ENCODE data around the gene WDR64.

The WDR64 gene

GRCh38 chr1:241614144-241614543, 37.9 kb upstream of the WDR64 start:
- Histone ChIP-seq H3K79me2 (ENCODE audit: control insufficient read depth, insufficient read depth, low read length, unreplicated experiment) (no peaks in the 10 kb centered on the region), H3K4me3 (ENCODE audit: low read depth, low read length) (no peak overlapping the region), H3K27me3 (ENCODE audit: insufficient read depth, low read length) (no peaks in the 10 kb centered on the region), H3K36me3 (ENCODE audit: insufficient read depth, low read length) (no peaks in the 10 kb centered on the region), H3K4me1 (ENCODE audit: control insufficient read depth, insufficient read depth, low read length, unreplicated experiment) (peaks cover 48% of the 10 kb centered on the region), H2AFZ (ENCODE audit: low read length, unreplicated experiment) (no peak overlapping the region), H3K27ac (ENCODE audit: low read depth, low read length) (no peak overlapping the region)

- H3K79me2 ChIP-seq (ENCODE audit: control insufficient read depth, insufficient read depth, low read length, unreplicated experiment) = no peaks in the 10 kb centered on the region
- peak overlapping the region; percentile 28; the same call in 1 of the 2 replicates for H3K27ac ChIP-seq (ENCODE audit: low read depth, low read length)
- no peaks in the 10 kb centered on the region for H3K27me3 ChIP-seq (ENCODE audit: insufficient read depth, low read length)
- H2AFZ ChIP-seq (ENCODE audit: low read length, unreplicated experiment) = no peak overlapping the region
- H3K4me1 ChIP-seq (ENCODE audit: control insufficient read depth, insufficient read depth, low read length, unreplicated experiment) = peaks cover 44% of the 10 kb centered on the region
- H3K36me3 ChIP-seq (ENCODE audit: insufficient read depth, low read length) = no peaks in the 10 kb centered on the region
- H3K4me3 ChIP-seq (ENCODE audit: low read depth, low read length) = no peak overlapping the region
Observed at GRCh38 chr1:241614572-241614971, 37.5 kb upstream of the WDR64 start.

- Histone ChIP-seq H3K36me3 (ENCODE audit: insufficient read depth, low read length) (no peaks in the 10 kb centered on the region), H2AFZ (ENCODE audit: low read length, unreplicated experiment) (no peak overlapping the region), H3K27ac (ENCODE audit: low read depth, low read length) (peak overlapping the region; percentile 28; the same call in 1 of the 2 replicates)
Observed at GRCh38 chr1:241615043-241615974, 36.8 kb upstream of the WDR64 start.

GRCh38 chr1:241617426-241617825, 34.7 kb upstream of the WDR64 start:
- Histone ChIP-seq H3K27ac (ENCODE audit: low read depth, low read length) (no peak overlapping the region), H3K27me3 (ENCODE audit: insufficient read depth, low read length) (no peaks in the 10 kb centered on the region), H3K36me3 (ENCODE audit: insufficient read depth, low read length) (no peaks in the 10 kb centered on the region)

More at GRCh38 chr1:241615043-241615974, 36.8 kb upstream of the WDR64 start:
- Histone ChIP-seq H3K4me3 (ENCODE audit: low read depth, low read length) (no peak overlapping the region), H3K27me3 (ENCODE audit: insufficient read depth, low read length) (no peaks in the 10 kb centered on the region), H3K4me1 (ENCODE audit: control insufficient read depth, insufficient read depth, low read length, unreplicated experiment) (peaks cover 36% of the 10 kb centered on the region), H3K79me2 (ENCODE audit: control insufficient read depth, insufficient read depth, low read length, unreplicated experiment) (no peaks in the 10 kb centered on the region)

GRCh38 chr1:241622669-241623068, 29.4 kb upstream of the WDR64 start:
- no peak overlapping the region for H2AFZ ChIP-seq (ENCODE audit: low read length, unreplicated experiment)
- H3K27me3 ChIP-seq (ENCODE audit: insufficient read depth, low read length) = no peaks in the 10 kb centered on the region
- no peaks in the 10 kb centered on the region for H3K36me3 ChIP-seq (ENCODE audit: insufficient read depth, low read length)
- no peak overlapping the region for H3K4me3 ChIP-seq (ENCODE audit: low read depth, low read length)
- H3K27ac ChIP-seq (ENCODE audit: low read depth, low read length) = no peak overlapping the region
- peaks cover under 1% of the 10 kb centered on the region for H3K4me1 ChIP-seq (ENCODE audit: control insufficient read depth, insufficient read depth, low read length, unreplicated experiment)
- no peaks in the 10 kb centered on the region for H3K79me2 ChIP-seq (ENCODE audit: control insufficient read depth, insufficient read depth, low read length, unreplicated experiment)

More at GRCh38 chr1:241617426-241617825, 34.7 kb upstream of the WDR64 start:
- H3K4me1 ChIP-seq (ENCODE audit: control insufficient read depth, insufficient read depth, low read length, unreplicated experiment) = peaks cover 23% of the 10 kb centered on the region
- H3K79me2 ChIP-seq (ENCODE audit: control insufficient read depth, insufficient read depth, low read length, unreplicated experiment) = no peaks in the 10 kb centered on the region
- no peak overlapping the region for H3K4me3 ChIP-seq (ENCODE audit: low read depth, low read length)
- no peak overlapping the region for H2AFZ ChIP-seq (ENCODE audit: low read length, unreplicated experiment)

- Histone ChIP-seq H3K27me3 (ENCODE audit: insufficient read depth, low read length) (no peaks in the 10 kb centered on the region), H3K4me3 (ENCODE audit: low read depth, low read length) (no peak overlapping the region), H3K79me2 (ENCODE audit: control insufficient read depth, insufficient read depth, low read length, unreplicated experiment) (no peaks in the 10 kb centered on the region), H3K4me1 (ENCODE audit: control insufficient read depth, insufficient read depth, low read length, unreplicated experiment) (peaks cover 8% of the 10 kb centered on the region), H3K27ac (ENCODE audit: low read depth, low read length) (no peak overlapping the region), H2AFZ (ENCODE audit: low read length, unreplicated experiment) (no peak overlapping the region), H3K36me3 (ENCODE audit: insufficient read depth, low read length) (no peaks in the 10 kb centered on the region; the same call in 1 of the 2 replicates)
Observed at GRCh38 chr1:241624935-241625334, 27.1 kb upstream of the WDR64 start.

- 0 out of 2 replicates have a peak overlapping the region, but pooled peaks have one; percentile 24 for H3K27ac ChIP-seq (ENCODE audit: low read depth, low read length)
- peaks cover 11% of the 10 kb centered on the region for H3K4me1 ChIP-seq (ENCODE audit: control insufficient read depth, insufficient read depth, low read length, unreplicated experiment)
- H3K4me3 ChIP-seq (ENCODE audit: low read depth, low read length) = no peak overlapping the region
- H3K79me2 ChIP-seq (ENCODE audit: control insufficient read depth, insufficient read depth, low read length, unreplicated experiment) = no peaks in the 10 kb centered on the region
- H2AFZ ChIP-seq (ENCODE audit: low read length, unreplicated experiment) = no peak overlapping the region
- H3K36me3 ChIP-seq (ENCODE audit: insufficient read depth, low read length) = peaks cover 4% of the 10 kb centered on the region; the same call in 1 of the 2 replicates
- no peaks in the 10 kb centered on the region for H3K27me3 ChIP-seq (ENCODE audit: insufficient read depth, low read length)
Observed at GRCh38 chr1:241627453-241628259, 24.4 kb upstream of the WDR64 start.

- peaks cover 19% of the 10 kb centered on the region for H3K36me3 ChIP-seq (ENCODE audit: insufficient read depth, low read length)
- no peak overlapping the region for H3K27ac ChIP-seq (ENCODE audit: low read depth, low read length)
- peaks cover 8% of the 10 kb centered on the region for H3K79me2 ChIP-seq (ENCODE audit: control insufficient read depth, insufficient read depth, low read length, unreplicated experiment)
- H3K4me3 ChIP-seq (ENCODE audit: low read depth, low read length) = no peak overlapping the region
- H2AFZ ChIP-seq (ENCODE audit: low read length, unreplicated experiment) = no peak overlapping the region
- H3K4me1 ChIP-seq (ENCODE audit: control insufficient read depth, insufficient read depth, low read length, unreplicated experiment) = peaks cover 11% of the 10 kb centered on the region
- no peaks in the 10 kb centered on the region for H3K27me3 ChIP-seq (ENCODE audit: insufficient read depth, low read length)
Observed at GRCh38 chr1:241630005-241630404, 22.1 kb upstream of the WDR64 start.

- Histone ChIP-seq H3K4me1 (ENCODE audit: control insufficient read depth, insufficient read depth, low read length, unreplicated experiment) (peaks cover 11% of the 10 kb centered on the region), H3K36me3 (ENCODE audit: insufficient read depth, low read length) (peaks cover 24% of the 10 kb centered on the region)
Observed at GRCh38 chr1:241630476-241630875, 21.6 kb upstream of the WDR64 start.

GRCh38 chr1:241630899-241631298, 21.2 kb upstream of the WDR64 start:
- Histone ChIP-seq H3K4me3 (ENCODE audit: low read depth, low read length) (no peak overlapping the region), H3K27ac (ENCODE audit: low read depth, low read length) (no peak overlapping the region), H3K79me2 (ENCODE audit: control insufficient read depth, insufficient read depth, low read length, unreplicated experiment) (peaks cover 16% of the 10 kb centered on the region), H3K27me3 (ENCODE audit: insufficient read depth, low read length) (no peaks in the 10 kb centered on the region), H3K4me1 (ENCODE audit: control insufficient read depth, insufficient read depth, low read length, unreplicated experiment) (peaks cover 11% of the 10 kb centered on the region), H2AFZ (ENCODE audit: low read length, unreplicated experiment) (no peak overlapping the region), H3K36me3 (ENCODE audit: insufficient read depth, low read length) (peaks cover 28% of the 10 kb centered on the region)

More at GRCh38 chr1:241630476-241630875, 21.6 kb upstream of the WDR64 start:
- Histone ChIP-seq H3K79me2 (ENCODE audit: control insufficient read depth, insufficient read depth, low read length, unreplicated experiment) (peaks cover 12% of the 10 kb centered on the region), H2AFZ (ENCODE audit: low read length, unreplicated experiment) (no peak overlapping the region), H3K27ac (ENCODE audit: low read depth, low read length) (no peak overlapping the region), H3K27me3 (ENCODE audit: insufficient read depth, low read length) (no peaks in the 10 kb centered on the region), H3K4me3 (ENCODE audit: low read depth, low read length) (no peak overlapping the region)
